Right forelimb (tissue), 1 donor: ENCODE results near the gene UGCG.
"Not testable (repeated sequence)": the region's sequence is repeated elsewhere in the genome, so short reads cannot be mapped to it uniquely, and the experiment has no call there.

ENCODE experiments used
- DNase-seq: peaks from one replicate; pipeline ENCODE4 v3.0.0-alpha.2; 2018

UGCG gene

GRCh38 chr9:111957856-111958631 is 61.4 kb downstream of the UGCG start:
- DNase-seq, result peak; percentile 54

GRCh38 chr9:111959468-111960359 is 63.1 kb downstream of the UGCG start:
- DNase-seq, result no peak

GRCh38 chr9:111960485-111960884 is 63.9 kb downstream of the UGCG start:
- DNase-seq, result not testable (repeated sequence)

GRCh38 chr9:111961009-111961408 is 64.4 kb downstream of the UGCG start:
- DNase-seq, result no peak

- no peak for DNase-seq
Observed at GRCh38 chr9:111961575-111961974, 65.0 kb downstream of the UGCG start.

GRCh38 chr9:111962021-111962420 is 65.4 kb downstream of the UGCG start:
- no peak for DNase-seq

GRCh38 chr9:111963995-111964394 is 67.4 kb downstream of the UGCG start:
- DNase-seq, result no peak

GRCh38 chr9:111965566-111966019 is 69.0 kb downstream of the UGCG start:
- DNase-seq, result no peak

- DNase-seq, result no peak
Observed at GRCh38 chr9:111966124-111966723, 69.6 kb downstream of the UGCG start.

- no peak for DNase-seq
Observed at GRCh38 chr9:111966861-111967291, 70.3 kb downstream of the UGCG start.

GRCh38 chr9:111967621-111968020 is 71.0 kb downstream of the UGCG start:
- DNase-seq, result no peak

- no peak for DNase-seq
Observed at GRCh38 chr9:111969061-111969460, 72.4 kb downstream of the UGCG start.

GRCh38 chr9:111969622-111970021 is 73.0 kb downstream of the UGCG start:
- no peak for DNase-seq

GRCh38 chr9:111970827-111971226 is 74.2 kb downstream of the UGCG start:
- no peak for DNase-seq

GRCh38 chr9:111974092-111974681 is 77.6 kb downstream of the UGCG start:
- no peak for DNase-seq

- DNase-seq, result no peak
Observed at GRCh38 chr9:111975709-111976108, 79.1 kb downstream of the UGCG start.

- no peak for DNase-seq
Observed at GRCh38 chr9:111978616-111979015, 82.0 kb downstream of the UGCG start.

- no peak for DNase-seq
Observed at GRCh38 chr9:111979561-111979960, 82.9 kb downstream of the UGCG start.

GRCh38 chr9:111980398-111980797 is 83.8 kb downstream of the UGCG start:
- DNase-seq, result no peak

- no peak for DNase-seq
Observed at GRCh38 chr9:111983484-111983908, 86.9 kb downstream of the UGCG start.

- DNase-seq, result no peak
Observed at GRCh38 chr9:111984086-111984802, 87.6 kb downstream of the UGCG start.
